Bronchial epithelial cell (primary cell): ENCODE data around the gene STYXL1. TPM values are rescaled to one million over a fixed set of nuclear protein-coding genes. Genes with fewer than 3 reads are reported as not detected.

Experiments used
- DNase-seq: peaks from one replicate; pipeline ENCODE4 v3.0.0-alpha.2; 2010; ENCODE audit warnings: low read depth
- FAIRE-seq: peaks from 2 replicates; lab custom pipeline; 2011; peaks lifted over from hg19 to GRCh38; lab: Jason Lieb, UNC
- H3K27me3 ChIP-seq: 2 replicates; pipeline ENCODE4 v1.5.1; 2011; ENCODE audit warnings: low read length; ENCODE audit not compliant: control insufficient read depth, insufficient read depth
- H3K36me3 ChIP-seq: 2 replicates; pipeline ENCODE4 v1.5.1; 2011; ENCODE audit warnings: low read length; ENCODE audit not compliant: control insufficient read depth, insufficient read depth
- H3K4me3 ChIP-seq: 2 replicates; pipeline ENCODE4 v1.5.1; 2011; ENCODE audit warnings: mild to moderate bottlenecking, low read depth, low read length, control low read depth
- CTCF ChIP-seq: IDR thresholded peaks from 2 replicates; pipeline ENCODE4 v1.5.1; 2011; ENCODE audit warnings: mild to moderate bottlenecking, moderate library complexity, low read length, control low read depth, inconsistent platforms; ENCODE audit not compliant: insufficient read depth, severe bottlenecking
- total RNA-seq: library from RNA; depleted of rRNA; stranded (reverse); fragments of >200 nt; gene quantifications from 2 replicates; pipeline ENCODE4 v1.2.1, GENCODE V29; 2014

Gene STYXL1
- total RNA-seq, 1 donor from 2014 or later: 47.7 TPM

- FAIRE-seq (no peak), DNase-seq (no peak)
- Histone ChIP-seq H3K4me3 (no peak overlapping the region), H3K27me3 (no peaks in the 10 kb centered on the region), H3K36me3 (peaks cover 16% of the 10 kb centered on the region)
- no peak for TF ChIP-seq CTCF
Measured at GRCh38 chr7:75977743-75978142, 70.1 kb downstream of the STYXL1 start.

GRCh38 chr7:75971961-75972763 lies 75.6 kb downstream of the STYXL1 start:
- Histone ChIP-seq H3K27me3 (no peaks in the 10 kb centered on the region), H3K36me3 (peaks cover 3% of the 10 kb centered on the region), H3K4me3 (no peak overlapping the region)
- peak; percentile 73 for FAIRE-seq
- no peak for DNase-seq
- TF ChIP-seq CTCF: no peak

- peaks cover 2% of the 10 kb centered on the region for H3K36me3 ChIP-seq
- DNase-seq (no peak), FAIRE-seq (no peak)
- no peak overlapping the region for H3K4me3 ChIP-seq
- no peak for TF ChIP-seq CTCF
- no peaks in the 10 kb centered on the region for H3K27me3 ChIP-seq
Measured at GRCh38 chr7:75971309-75971960, 76.4 kb downstream of the STYXL1 start.

GRCh38 chr7:75969704-75970498 lies 77.9 kb downstream of the STYXL1 start:
- H3K4me3 ChIP-seq: no peak overlapping the region
- no peaks in the 10 kb centered on the region for H3K27me3 ChIP-seq
- no peak for DNase-seq
- H3K36me3 ChIP-seq: peaks cover 6% of the 10 kb centered on the region
- FAIRE-seq: no peak
- TF ChIP-seq CTCF: no peak

- H3K4me3 ChIP-seq: no peak overlapping the region
- no peak for DNase-seq
- peak; percentile 23 for FAIRE-seq
- peaks cover 6% of the 10 kb centered on the region for H3K36me3 ChIP-seq
- H3K27me3 ChIP-seq: no peaks in the 10 kb centered on the region
- TF ChIP-seq CTCF: no peak
Measured at GRCh38 chr7:75969182-75969581, 78.6 kb downstream of the STYXL1 start.
